Breast epithelium (tissue), 4 donors: ENCODE measurements around the gene ALOX15B. TPM values are rescaled to one million over a fixed set of nuclear protein-coding genes. Genes with fewer than 3 reads are reported as not detected.

Experiments
- DNase-seq, 2 donors: peaks; one replicate each; pipeline ENCODE4 v3.0.0-alpha.2; 2019; ENCODE audit warnings: low spot score in 2 of 2
- H3K27ac ChIP-seq, 2 donors: fragments of 200-600 bp; sonication (generic) in 1 of 2; one replicate each; pipeline ENCODE4 v1.5.1; 2016 to 2019; ENCODE audit warnings: mild to moderate bottlenecking in 1 of 2
- H3K27me3 ChIP-seq, 2 donors: fragments of 200-600 bp; sonication (generic) in 1 of 2; one replicate each; pipeline versions ENCODE4 v1.5.1 to v1.6.0; 2017 to 2019; ENCODE audit warnings: control low read depth in 1 of 2, mild to moderate bottlenecking in 1 of 2
- H3K36me3 ChIP-seq: fragments of 200-600 bp; one replicate; pipeline ENCODE4 v1.5.1; 2019
- H3K4me1 ChIP-seq, 2 donors: fragments of 200-600 bp; sonication (generic); one replicate each; pipeline ENCODE4 v1.5.1; 2016 to 2019; ENCODE audit warnings: control low read depth in 1 of 2
- H3K4me3 ChIP-seq, 3 donors: fragments of 200-600 bp; sonication (generic); 1 replicate in 2 of 3; 2 replicates in 1 of 3; pipeline ENCODE4 v1.5.1; 2016 to 2019; ENCODE audit warnings: mild to moderate bottlenecking in 3 of 3, moderate library complexity in 2 of 3
- H3K9me3 ChIP-seq, 2 donors: fragments of 200-600 bp; sonication (generic) in 1 of 2; one replicate each; pipeline ENCODE4 v1.5.1; 2016 to 2019; ENCODE audit warnings: control low read depth in 1 of 2
- POLR2A ChIP-seq: fragments of 450-650 bp; IDR thresholded peaks from one replicate; pipeline ENCODE4 v1.6.1; 2016; ENCODE audit warnings: antibody characterized with exemption, mild to moderate bottlenecking, moderate library complexity
- POLR2AphosphoS5 ChIP-seq, 3 donors: sonication (generic); formaldehyde crosslinking; IDR thresholded peaks; one replicate each; pipeline ENCODE4 v1.6.1; 2017; ENCODE audit warnings: antibody characterized with exemption in 3 of 3
- intact Hi-C: fragments of 100-400 bp; cut with DNase I; formaldehyde crosslinking; loops from one replicate; pipeline ENCODE4 v1.15.1; 2023; ENCODE audit warnings: low total_unique reads
- total RNA-seq, 3 donors: library from RNA; depleted of rRNA; stranded (reverse); fragments of >200 nt; gene quantifications; one replicate each; pipeline ENCODE4 v1.1.0, GENCODE V29; 2016
- TF ChIP-seq, protein P1 (sequence below), 3 donors: fragments of 450-650 bp; IDR thresholded peaks; one replicate each; pipeline ENCODE4 v1.5.1; 2016 to 2017; ENCODE audit warnings: antibody characterized with exemption in 3 of 3, mild to moderate bottlenecking in 3 of 3, moderate library complexity in 3 of 3

Gene ALOX15B
- total RNA-seq, 3 donors from 2014 or later, result 3.3 to 38.3 (median 12.3) TPM

GRCh38 chr17:8041979-8042378 is 3.1 kb downstream of the ALOX15B start:
- H3K36me3 ChIP-seq, result no peaks in the 10 kb centered on the region
- peak overlapping the region; percentile 64 to 83 for H3K27ac ChIP-seq
- no peak for DNase-seq
- H3K4me3 ChIP-seq, result no peak overlapping the region
- H3K27me3 ChIP-seq, result peaks cover 0 to 4% of the 10 kb centered on the region in 2 donors
- no peaks in the 10 kb centered on the region for H3K9me3 ChIP-seq
- intact Hi-C loops, result loop anchor here (5.0 kb wide), 1 partner anchor 185 kb away; the partner anchor contains the start of genes CYB5D1, NAA38 and TMEM88
- H3K4me1 ChIP-seq, result peaks cover 4 to 5% of the 10 kb centered on the region in 2 donors
- TF ChIP-seq POLR2A, result no peak
- TF ChIP-seq, protein P1, sequence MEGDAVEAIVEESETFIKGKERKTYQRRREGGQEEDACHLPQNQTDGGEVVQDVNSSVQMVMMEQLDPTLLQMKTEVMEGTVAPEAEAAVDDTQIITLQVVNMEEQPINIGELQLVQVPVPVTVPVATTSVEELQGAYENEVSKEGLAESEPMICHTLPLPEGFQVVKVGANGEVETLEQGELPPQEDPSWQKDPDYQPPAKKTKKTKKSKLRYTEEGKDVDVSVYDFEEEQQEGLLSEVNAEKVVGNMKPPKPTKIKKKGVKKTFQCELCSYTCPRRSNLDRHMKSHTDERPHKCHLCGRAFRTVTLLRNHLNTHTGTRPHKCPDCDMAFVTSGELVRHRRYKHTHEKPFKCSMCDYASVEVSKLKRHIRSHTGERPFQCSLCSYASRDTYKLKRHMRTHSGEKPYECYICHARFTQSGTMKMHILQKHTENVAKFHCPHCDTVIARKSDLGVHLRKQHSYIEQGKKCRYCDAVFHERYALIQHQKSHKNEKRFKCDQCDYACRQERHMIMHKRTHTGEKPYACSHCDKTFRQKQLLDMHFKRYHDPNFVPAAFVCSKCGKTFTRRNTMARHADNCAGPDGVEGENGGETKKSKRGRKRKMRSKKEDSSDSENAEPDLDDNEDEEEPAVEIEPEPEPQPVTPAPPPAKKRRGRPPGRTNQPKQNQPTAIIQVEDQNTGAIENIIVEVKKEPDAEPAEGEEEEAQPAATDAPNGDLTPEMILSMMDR (IDR thresholded peaks at IDR 0.05), result no peak
- no peak for TF ChIP-seq POLR2AphosphoS5 (IDR thresholded peaks at IDR 0.05)

DNA sequence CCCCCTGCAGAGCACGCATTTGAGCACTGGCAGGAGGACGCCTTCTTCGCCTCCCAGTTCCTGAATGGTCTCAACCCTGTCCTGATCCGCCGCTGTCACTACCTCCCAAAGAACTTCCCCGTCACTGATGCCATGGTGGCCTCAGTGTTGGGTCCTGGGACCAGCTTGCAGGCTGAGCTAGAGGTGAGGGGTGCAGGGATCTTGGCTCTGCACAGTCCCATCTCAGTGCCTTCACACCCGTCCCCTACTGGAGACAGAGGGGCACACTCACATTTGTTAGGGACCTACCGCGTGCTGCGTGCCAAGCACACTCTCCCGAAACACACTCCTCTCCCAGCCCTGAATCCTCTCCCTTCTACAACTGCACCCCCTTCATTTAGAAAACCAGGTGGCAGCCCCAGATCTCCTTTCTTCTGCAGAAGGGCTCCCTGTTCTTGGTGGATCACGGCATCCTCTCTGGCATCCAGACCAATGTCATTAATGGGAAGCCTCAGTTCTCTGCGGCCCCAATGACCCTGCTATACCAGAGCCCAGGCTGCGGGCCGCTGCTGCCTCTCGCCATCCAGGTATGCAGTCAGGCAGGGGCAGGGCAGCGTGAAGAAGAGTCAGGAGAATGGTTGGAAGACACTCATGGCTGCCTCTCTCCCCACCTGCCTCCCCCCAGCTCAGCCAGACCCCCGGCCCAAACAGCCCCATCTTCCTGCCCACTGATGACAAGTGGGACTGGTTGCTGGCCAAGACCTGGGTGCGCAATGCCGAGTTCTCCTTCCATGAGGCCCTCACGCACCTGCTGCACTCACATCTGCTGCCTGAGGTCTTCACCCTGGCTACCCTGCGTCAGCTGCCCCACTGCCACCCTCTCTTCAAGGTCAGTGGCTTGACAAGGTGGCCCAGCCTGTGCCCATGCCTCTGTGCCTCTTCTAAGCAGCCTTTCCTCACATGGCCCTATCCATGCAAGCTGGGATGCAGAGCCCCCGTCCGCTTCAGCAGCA is 6.3 kb downstream of the ALOX15B start:
- intact Hi-C loops, result loop anchor here (5.0 kb wide), 1 partner anchor 188 kb away; the partner anchor contains the start of genes CYB5D1, NAA38 and TMEM88
- no peaks in the 10 kb centered on the region for H3K9me3 ChIP-seq
- TF ChIP-seq POLR2A (no peak), POLR2AphosphoS5 (IDR thresholded peaks at IDR 0.05) (no peak)
- TF ChIP-seq, protein P1 (IDR thresholded peaks at IDR 0.05), result no peak
- no peak overlapping the region for H3K4me3 ChIP-seq
- peaks cover 4 to 5% of the 10 kb centered on the region in 2 donors for H3K4me1 ChIP-seq
- no peaks in the 10 kb centered on the region for H3K36me3 ChIP-seq
- no peak overlapping the region for H3K27ac ChIP-seq
- no peaks in the 10 kb centered on the region for H3K27me3 ChIP-seq
- no peak for DNase-seq

DNA sequence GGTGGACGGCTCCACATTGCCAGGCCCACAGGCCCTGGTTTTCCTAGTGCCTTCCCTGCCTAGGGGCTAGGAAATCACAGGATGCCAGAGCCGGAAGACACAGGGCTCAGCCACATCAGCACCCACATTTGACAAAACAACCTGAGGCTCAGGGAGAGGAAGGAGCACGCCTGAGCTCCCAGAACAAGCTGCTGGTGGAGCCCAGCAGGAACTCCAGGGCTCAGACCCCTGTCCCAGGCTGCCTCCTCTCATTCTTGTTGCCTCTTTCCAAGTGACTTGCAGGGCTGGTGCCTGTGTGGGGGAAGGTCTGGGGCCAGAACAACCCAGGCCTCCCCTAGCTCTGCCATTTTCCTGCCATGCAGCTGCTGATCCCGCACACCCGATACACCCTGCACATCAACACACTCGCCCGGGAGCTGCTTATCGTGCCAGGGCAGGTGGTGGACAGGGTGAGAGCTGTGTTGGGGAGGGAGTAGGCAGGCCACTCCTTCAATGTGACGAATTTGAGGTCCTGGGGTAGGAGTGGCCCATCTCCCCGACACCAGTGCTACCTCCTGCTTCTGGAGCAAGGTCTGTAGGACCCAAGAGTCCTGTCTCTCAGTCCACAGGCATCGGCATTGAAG is 7.6 kb downstream of the ALOX15B start:
- Histone ChIP-seq H3K4me1 (peaks cover 4 to 5% of the 10 kb centered on the region in 2 donors), H3K27me3 (no peaks in the 10 kb centered on the region), H3K27ac (no peak overlapping the region), H3K4me3 (no peak overlapping the region), H3K36me3 (no peaks in the 10 kb centered on the region), H3K9me3 (no peaks in the 10 kb centered on the region)
- intact Hi-C loops, result no loop called here
- TF ChIP-seq, protein P1 (IDR thresholded peaks at IDR 0.05), result no peak
- TF ChIP-seq POLR2AphosphoS5 (IDR thresholded peaks at IDR 0.05) (no peak), POLR2A (no peak)
- no peak for DNase-seq

DNA sequence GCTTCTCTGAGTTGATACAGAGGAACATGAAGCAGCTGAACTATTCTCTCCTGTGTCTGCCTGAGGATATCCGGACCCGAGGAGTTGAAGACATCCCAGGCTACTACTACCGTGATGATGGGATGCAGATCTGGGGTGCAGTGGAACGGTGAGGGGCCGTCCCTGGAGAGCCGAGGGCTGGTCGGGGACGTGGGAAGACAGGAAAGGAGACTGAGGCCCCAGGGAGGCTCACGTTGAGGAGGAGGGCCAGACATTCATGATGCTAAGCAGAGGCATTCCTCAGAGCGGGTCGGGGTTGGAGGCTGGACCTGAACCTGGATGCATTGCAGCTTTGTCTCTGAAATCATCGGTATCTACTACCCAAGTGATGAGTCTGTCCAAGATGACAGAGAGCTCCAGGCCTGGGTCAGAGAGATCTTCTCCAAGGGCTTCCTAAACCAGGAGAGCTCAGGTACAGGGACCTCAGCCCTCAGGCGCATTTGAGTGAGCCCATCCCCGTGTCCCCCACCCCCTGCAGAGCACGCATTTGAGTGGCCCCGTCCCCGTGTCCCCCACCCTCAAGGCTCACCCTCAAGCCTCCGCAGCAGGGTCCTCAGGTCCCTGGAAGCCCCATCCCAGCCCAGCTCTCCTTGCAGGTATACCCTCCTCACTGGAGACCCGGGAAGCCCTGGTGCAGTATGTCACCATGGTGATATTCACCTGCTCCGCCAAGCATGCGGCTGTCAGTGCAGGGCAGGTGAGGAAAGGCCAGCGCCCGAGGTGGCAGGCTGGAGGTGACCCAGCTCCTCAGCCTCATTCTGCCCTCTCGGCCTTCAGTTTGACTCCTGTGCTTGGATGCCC is 8.3 kb downstream of the ALOX15B start:
- DNase-seq, result no peak
- Histone ChIP-seq H3K27ac (no peak overlapping the region), H3K27me3 (no peaks in the 10 kb centered on the region), H3K9me3 (no peaks in the 10 kb centered on the region), H3K4me3 (no peak overlapping the region), H3K4me1 (no peaks in the 10 kb centered on the region), H3K36me3 (no peaks in the 10 kb centered on the region)
- TF ChIP-seq POLR2A, result no peak
- TF ChIP-seq, protein P1 (IDR thresholded peaks at IDR 0.05), result no peak
- no peak for TF ChIP-seq POLR2AphosphoS5 (IDR thresholded peaks at IDR 0.05)
- intact Hi-C loops, result no loop called here
